ENCODE measurements around the gene CLCN5.

- no peak for TF ChIP-seq CTCF (IDR thresholded peaks at IDR 0.05)
- no peak for TF ChIP-seq POLR2A (IDR thresholded peaks at IDR 0.05)
These were observed 2.8 kb downstream of the CLCN5 start for GRCh38 chrX:49925176-49925575.
